Panc1 (cell line): Measurements from ENCODE around the gene PADI2. TPM values are rescaled to one million over a fixed set of nuclear protein-coding genes. Genes with fewer than 3 reads are reported as not detected.

Experiments used
- ATAC-seq: fragments of 200-7000 bp; cut with Tn5 transposase; 2 replicates; pipeline ENCODE4 v1.9.1; 2020; ENCODE audit warnings: mild to moderate bottlenecking, moderate library complexity
- Bru-seq: library from RNA; stranded (reverse); fragments of 400-500 nt; gene quantifications from one replicate; lab custom pipeline; 2021; lab: Mats Ljungman, UMichigan
- BruChase-seq, 2 experiments: library from RNA; stranded (reverse); fragments of 400-500 nt; gene quantifications; one replicate each; lab custom pipeline; 2021; lab: Mats Ljungman, UMichigan
- BruUV-seq: library from RNA; stranded (reverse); fragments of 400-500 nt; replicated peaks from 2 replicates; lab custom pipeline; 2021; lab: Mats Ljungman, UMichigan
- CTCF ChIA-PET: fragments of 300-600 bp; sonication (Branson Sonifier 250); formaldehyde crosslinking; loops from one replicate; lab custom pipeline; 2022; ENCODE audit warnings: antibody characterized with exemption; lab: Charles Lee
- POLR2A ChIA-PET: fragments of 300-600 bp; sonication (Branson Sonifier 250); formaldehyde crosslinking; loops from one replicate; lab custom pipeline; 2022; ENCODE audit warnings: antibody characterized with exemption; lab: Charles Lee
- DNase-seq: peaks from one replicate; pipeline ENCODE4 v3.0.0-alpha.2; 2010; ENCODE audit warnings: low read depth, low spot score
- H3K27ac ChIP-seq: 2 replicates; pipeline ENCODE4 v1.5.1; 2011; ENCODE audit warnings: mild to moderate bottlenecking, low read length, inconsistent platforms
- H3K27me3 ChIP-seq: fragments of 200-500 bp; sonication (Bioruptor generic); 2 replicates; pipeline ENCODE4 v1.6.0; 2014; ENCODE audit warnings: low read length, inconsistent platforms; ENCODE audit not compliant: control insufficient read depth, insufficient read depth
- H3K36me3 ChIP-seq: fragments of 200-500 bp; sonication (Bioruptor generic); 2 replicates; pipeline ENCODE4 v1.5.1; 2014; ENCODE audit warnings: inconsistent platforms, mild to moderate bottlenecking, low read length, moderate library complexity; ENCODE audit not compliant: control insufficient read depth, insufficient read depth
- H3K4me1 ChIP-seq: 2 replicates; pipeline ENCODE4 v1.5.1; 2011; ENCODE audit warnings: inconsistent platforms, mild to moderate bottlenecking, low read length, moderate library complexity; ENCODE audit not compliant: control insufficient read depth, insufficient read depth
- H3K4me3 ChIP-seq, 2 experiments: 2 replicates each; pipeline ENCODE4 v1.5.1; 2011 to 2012; ENCODE audit warnings: low read depth in 2 of 2, low read length in 2 of 2, mild to moderate bottlenecking in 2 of 2, inconsistent platforms in 1 of 2, moderate library complexity in 1 of 2
- H3K9me3 ChIP-seq: fragments of 200-500 bp; sonication (Bioruptor generic); 2 replicates; pipeline ENCODE4 v1.5.1; 2014; ENCODE audit warnings: low read depth, mild to moderate bottlenecking, inconsistent platforms, low read length, moderate library complexity; ENCODE audit not compliant: control insufficient read depth, insufficient read depth
- POLR2AphosphoS5 ChIP-seq: IDR thresholded peaks from 2 replicates; pipeline ENCODE4 v1.6.1; 2012; ENCODE audit warnings: mild to moderate bottlenecking, low read depth, low read length, moderate library complexity
- SIN3A ChIP-seq: IDR thresholded peaks from 2 replicates; pipeline ENCODE4 v1.6.1; 2012; ENCODE audit warnings: low read depth, mild to moderate bottlenecking, low read length, moderate library complexity, borderline replicate concordance; ENCODE audit not compliant: insufficient read depth
- TCF7L2 ChIP-seq: IDR thresholded peaks from 2 replicates; pipeline ENCODE4 v1.6.1; 2011; ENCODE audit warnings: mild to moderate bottlenecking, low read depth, low read length, inconsistent platforms
- in situ Hi-C: cut with HindIII; loops from 2 replicates; pipeline ENCODE4 v1.10.0; 2016; ENCODE audit warnings: low sequenced_read_pairs, low pct_unique_long_range_greater_than_20kb
- intact Hi-C: fragments of 100-400 bp; cut with micrococcal nuclease; formaldehyde crosslinking; loops from one replicate; pipeline ENCODE4 v1.10.0; 2022; ENCODE audit not compliant: unreplicated experiment
- long read RNA-seq: library from polyadenylated mRNA; unstranded; transcript quantifications from one replicate; pipeline ENCODE4 v2.0.0, GENCODE V29; 2021; ENCODE audit not compliant: unreplicated experiment
- polyA plus RNA-seq: library from polyadenylated mRNA; unstranded; fragments of >200 nt; gene quantifications from one replicate; pipeline ENCODE4 v1.2.1, GENCODE V29; 2012; ENCODE audit warnings: missing spikeins; ENCODE audit not compliant: insufficient read length
- total RNA-seq: library from RNA; stranded (reverse); gene quantifications from one replicate; pipeline ENCODE4 v1.2.1, GENCODE V29; 2021; ENCODE audit not compliant: unreplicated experiment
- TF ChIP-seq, protein P1 (sequence below): fragments of 450-650 bp; IDR thresholded peaks from 2 replicates; pipeline ENCODE4 v1.5.1; 2017; ENCODE audit warnings: mild to moderate bottlenecking
- TF ChIP-seq, protein P2 (sequence below), 2 experiments: IDR thresholded peaks; 2 replicates each; pipeline ENCODE4 v1.6.1; 2011 to 2012; ENCODE audit warnings: low read depth in 2 of 2, control low read depth in 1 of 2, low read length in 1 of 2, mild to moderate bottlenecking in 1 of 2, moderate library complexity in 1 of 2; ENCODE audit not compliant: insufficient read depth in 1 of 2

The PADI2 gene
- total RNA-seq (507 TPM), Bru-seq, nascent RNA (percentile 98 among the genes with signal in this experiment), BruChase-seq, experiment 1, labeled RNA remaining after a 2-hour chase (percentile 95 among the genes with signal in this experiment), BruChase-seq, experiment 2, labeled RNA remaining after a 6-hour chase (percentile 96 among the genes with signal in this experiment)
- polyA plus RNA-seq: 830 TPM
- long read RNA-seq, full-length matches to known transcripts: 198 of 610 reads
- long read RNA-seq, partial matches to known transcripts: 142 of 610 reads
- long read RNA-seq, other reads (novel, unspliced or antisense): 270 of 610 reads

DNA sequence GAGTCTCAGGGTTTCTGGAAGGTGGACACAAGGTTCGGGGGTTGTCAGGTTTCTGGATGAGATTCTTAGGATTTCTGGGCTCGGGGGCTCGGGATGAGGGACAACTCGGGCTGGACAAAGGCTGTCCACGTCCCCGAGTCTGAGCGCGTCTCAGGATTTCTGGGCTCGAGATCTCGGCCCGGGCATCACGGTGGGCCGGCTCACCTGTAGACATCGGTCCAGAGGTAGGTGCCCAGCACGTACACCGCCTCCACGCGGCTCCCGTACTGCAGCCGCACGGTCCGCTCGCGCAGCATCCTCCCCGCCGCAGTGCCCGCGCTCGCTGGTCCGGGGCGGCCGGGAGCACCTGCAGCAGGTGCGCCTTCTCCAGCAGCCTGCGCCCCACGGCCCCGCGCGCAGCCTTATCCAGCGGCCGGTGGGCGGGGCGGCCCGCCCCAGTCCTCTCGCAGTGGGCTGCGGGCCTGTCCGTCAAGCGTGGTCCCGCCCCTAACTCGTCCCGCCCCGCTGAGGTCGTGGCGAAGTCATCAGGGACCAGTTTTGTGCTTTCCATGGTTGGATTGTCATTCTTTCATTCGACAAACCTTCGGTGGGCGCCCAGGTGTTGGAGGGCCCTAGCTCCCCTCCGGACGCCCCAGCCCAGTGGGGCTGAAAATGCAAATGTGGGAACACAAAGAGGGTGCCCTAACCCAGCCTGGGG is at the start of gene PADI2:
PADI2 (minus strand) TSS at position 376 of the 697 bp plus-strand sequence; CDS start at position 296, 80 bp downstream.
- POLR2A ChIA-PET: no interaction called here
- Histone ChIP-seq H3K4me1 (peaks cover 66% of the 10 kb centered on the region), H3K9me3 (no peaks in the 10 kb centered on the region), H3K27me3 (no peaks in the 10 kb centered on the region), H3K36me3 (no peaks in the 10 kb centered on the region), H3K27ac (peak within 1 kb of the TSS; percentile 77), H3K4me3 (peak within 1 kb of the TSS; percentile 62 to 82)
- ATAC-seq (peak; percentile 88), DNase-seq (no peak)
- in situ Hi-C loops (no loop called here), intact Hi-C loops (no loop called here)
- CTCF ChIA-PET: interaction anchor here (0.5 kb wide), 1 partner anchor 107 kb away, joined by 8 read pairs; the partner anchor contains the start of gene ATP13A2
- BruUV-seq: no TSS peak
- TF ChIP-seq TCF7L2 (no peak), POLR2AphosphoS5 (peak; percentile 83), SIN3A (peak; percentile 67; the same call in 1 of the 2 replicates)
- TF ChIP-seq, protein P1, sequence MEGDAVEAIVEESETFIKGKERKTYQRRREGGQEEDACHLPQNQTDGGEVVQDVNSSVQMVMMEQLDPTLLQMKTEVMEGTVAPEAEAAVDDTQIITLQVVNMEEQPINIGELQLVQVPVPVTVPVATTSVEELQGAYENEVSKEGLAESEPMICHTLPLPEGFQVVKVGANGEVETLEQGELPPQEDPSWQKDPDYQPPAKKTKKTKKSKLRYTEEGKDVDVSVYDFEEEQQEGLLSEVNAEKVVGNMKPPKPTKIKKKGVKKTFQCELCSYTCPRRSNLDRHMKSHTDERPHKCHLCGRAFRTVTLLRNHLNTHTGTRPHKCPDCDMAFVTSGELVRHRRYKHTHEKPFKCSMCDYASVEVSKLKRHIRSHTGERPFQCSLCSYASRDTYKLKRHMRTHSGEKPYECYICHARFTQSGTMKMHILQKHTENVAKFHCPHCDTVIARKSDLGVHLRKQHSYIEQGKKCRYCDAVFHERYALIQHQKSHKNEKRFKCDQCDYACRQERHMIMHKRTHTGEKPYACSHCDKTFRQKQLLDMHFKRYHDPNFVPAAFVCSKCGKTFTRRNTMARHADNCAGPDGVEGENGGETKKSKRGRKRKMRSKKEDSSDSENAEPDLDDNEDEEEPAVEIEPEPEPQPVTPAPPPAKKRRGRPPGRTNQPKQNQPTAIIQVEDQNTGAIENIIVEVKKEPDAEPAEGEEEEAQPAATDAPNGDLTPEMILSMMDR: no peak
- TF ChIP-seq, protein P2, sequence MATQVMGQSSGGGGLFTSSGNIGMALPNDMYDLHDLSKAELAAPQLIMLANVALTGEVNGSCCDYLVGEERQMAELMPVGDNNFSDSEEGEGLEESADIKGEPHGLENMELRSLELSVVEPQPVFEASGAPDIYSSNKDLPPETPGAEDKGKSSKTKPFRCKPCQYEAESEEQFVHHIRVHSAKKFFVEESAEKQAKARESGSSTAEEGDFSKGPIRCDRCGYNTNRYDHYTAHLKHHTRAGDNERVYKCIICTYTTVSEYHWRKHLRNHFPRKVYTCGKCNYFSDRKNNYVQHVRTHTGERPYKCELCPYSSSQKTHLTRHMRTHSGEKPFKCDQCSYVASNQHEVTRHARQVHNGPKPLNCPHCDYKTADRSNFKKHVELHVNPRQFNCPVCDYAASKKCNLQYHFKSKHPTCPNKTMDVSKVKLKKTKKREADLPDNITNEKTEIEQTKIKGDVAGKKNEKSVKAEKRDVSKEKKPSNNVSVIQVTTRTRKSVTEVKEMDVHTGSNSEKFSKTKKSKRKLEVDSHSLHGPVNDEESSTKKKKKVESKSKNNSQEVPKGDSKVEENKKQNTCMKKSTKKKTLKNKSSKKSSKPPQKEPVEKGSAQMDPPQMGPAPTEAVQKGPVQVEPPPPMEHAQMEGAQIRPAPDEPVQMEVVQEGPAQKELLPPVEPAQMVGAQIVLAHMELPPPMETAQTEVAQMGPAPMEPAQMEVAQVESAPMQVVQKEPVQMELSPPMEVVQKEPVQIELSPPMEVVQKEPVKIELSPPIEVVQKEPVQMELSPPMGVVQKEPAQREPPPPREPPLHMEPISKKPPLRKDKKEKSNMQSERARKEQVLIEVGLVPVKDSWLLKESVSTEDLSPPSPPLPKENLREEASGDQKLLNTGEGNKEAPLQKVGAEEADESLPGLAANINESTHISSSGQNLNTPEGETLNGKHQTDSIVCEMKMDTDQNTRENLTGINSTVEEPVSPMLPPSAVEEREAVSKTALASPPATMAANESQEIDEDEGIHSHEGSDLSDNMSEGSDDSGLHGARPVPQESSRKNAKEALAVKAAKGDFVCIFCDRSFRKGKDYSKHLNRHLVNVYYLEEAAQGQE (IDR thresholded peaks at IDR 0.05; ENCODE audit: insufficient read depth in 1 of 2, low read depth in 2 of 2, low read length in 1 of 2): no peak

DNA sequence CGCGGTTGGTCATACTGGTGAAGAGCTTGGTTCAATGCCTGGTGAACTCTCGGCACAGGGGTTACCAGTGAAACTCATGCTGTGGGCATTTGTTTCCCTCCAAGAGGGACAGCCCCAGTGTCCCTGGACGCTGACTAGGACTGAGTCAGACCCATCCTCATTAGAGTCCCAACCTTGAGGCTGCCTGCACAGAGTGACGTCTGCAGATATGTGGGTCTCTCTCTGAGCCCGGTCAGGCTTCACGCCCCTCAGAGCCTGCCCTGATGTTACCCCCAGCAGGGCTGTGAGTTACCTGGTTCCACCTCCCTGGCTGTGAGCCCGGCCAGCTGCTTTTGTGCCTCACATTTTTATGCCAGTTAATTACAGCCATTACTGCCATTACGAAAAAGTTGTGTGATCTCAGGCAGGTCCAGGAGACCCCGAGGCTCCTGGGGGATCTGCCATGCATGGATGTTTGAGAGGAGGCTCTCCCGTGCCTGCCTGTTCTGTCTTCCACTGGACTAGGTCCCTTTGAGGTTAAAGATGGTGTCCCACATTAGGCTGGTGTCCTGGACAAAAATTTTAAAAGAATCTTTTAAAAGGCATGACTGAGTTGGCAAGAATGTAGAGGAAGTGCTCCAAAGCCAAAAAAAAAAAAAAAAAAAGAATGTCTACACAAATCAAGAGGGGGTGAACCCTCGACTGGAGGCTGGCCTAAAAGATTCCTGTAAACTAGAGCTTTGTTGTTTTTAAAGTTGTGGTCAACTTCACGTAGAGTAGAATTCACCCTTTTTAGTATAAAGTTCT is 49.0 kb upstream of the PADI2 start:
- Histone ChIP-seq H3K4me3 (no peak overlapping the region), H3K9me3 (no peaks in the 10 kb centered on the region), H3K27me3 (no peaks in the 10 kb centered on the region), H3K27ac (peak overlapping the region; percentile 84), H3K36me3 (no peaks in the 10 kb centered on the region), H3K4me1 (peaks cover 43% of the 10 kb centered on the region)
- no peak for TF ChIP-seq SIN3A
- TF ChIP-seq POLR2AphosphoS5: no peak
- TF ChIP-seq, protein P1: no peak
- no peak for TF ChIP-seq TCF7L2
- TF ChIP-seq, protein P2 (IDR thresholded peaks at IDR 0.05; ENCODE audit: insufficient read depth in 1 of 2, low read depth in 2 of 2, low read length in 1 of 2): no peak
- POLR2A ChIA-PET: no interaction called here
- CTCF ChIA-PET: interaction anchor here (0.5 to 0.6 kb wide), 3 partner anchors 41 to 316 kb away, joined by 4 read pairs; no protein-coding TSS in a partner anchor
- intact Hi-C loops: no loop called here
- no TSS peak for BruUV-seq
- DNase-seq (no peak), ATAC-seq (peak; percentile 81)
- in situ Hi-C loops: no loop called here
